ENCODE measurements around the gene MACROD2.

MACROD2 gene

DNA sequence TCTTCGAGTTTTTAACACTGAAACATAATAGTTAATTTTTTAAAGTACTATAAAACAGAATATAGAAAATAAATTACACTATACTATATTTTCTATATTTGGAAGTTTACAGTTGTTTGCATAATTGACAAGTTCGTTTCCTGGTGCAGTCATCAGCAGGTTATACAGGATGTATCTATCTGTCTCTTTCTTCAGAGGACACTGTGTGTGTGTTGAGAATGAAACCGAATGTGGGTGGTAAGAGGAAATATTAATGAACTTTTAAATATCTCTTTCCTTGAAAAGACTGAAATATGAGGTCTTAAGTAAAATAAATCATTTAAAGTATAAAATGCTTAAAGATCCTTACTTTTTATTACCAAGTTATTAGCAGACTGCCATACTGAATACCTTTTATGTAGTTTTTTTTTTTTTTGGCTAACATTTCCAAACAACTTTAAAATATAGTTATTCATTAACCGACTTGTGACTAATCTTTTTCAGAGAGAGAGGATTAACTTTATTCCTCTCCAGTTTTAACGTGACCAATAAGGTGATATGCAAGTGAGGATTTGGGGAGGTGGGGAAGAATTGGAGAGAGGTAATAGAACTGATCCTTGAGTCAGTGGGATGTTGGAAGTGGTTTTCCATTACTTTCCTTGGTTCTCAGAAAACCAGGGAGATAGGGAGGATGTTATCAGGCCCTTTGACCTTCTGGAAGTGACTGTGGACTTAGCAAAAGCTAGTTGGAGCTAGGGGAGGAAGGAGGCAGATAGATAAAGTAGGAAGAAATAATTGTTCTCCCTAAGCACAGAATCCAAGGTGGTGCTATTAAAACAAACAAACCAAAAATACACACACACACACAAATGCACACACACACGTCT lies 722.1 kb downstream of the MACROD2 start:
- DNase-seq (ENCODE audit: low read depth), result peak; percentile 56
- H3K4me3 ChIP-seq (ENCODE audit: low read depth, low read length), result no peak overlapping the region
- TF ChIP-seq CTCF (IDR thresholded peaks at IDR 0.05; ENCODE audit: insufficient read depth, low read depth, low read length, missing control alignments), result no peak

DNA sequence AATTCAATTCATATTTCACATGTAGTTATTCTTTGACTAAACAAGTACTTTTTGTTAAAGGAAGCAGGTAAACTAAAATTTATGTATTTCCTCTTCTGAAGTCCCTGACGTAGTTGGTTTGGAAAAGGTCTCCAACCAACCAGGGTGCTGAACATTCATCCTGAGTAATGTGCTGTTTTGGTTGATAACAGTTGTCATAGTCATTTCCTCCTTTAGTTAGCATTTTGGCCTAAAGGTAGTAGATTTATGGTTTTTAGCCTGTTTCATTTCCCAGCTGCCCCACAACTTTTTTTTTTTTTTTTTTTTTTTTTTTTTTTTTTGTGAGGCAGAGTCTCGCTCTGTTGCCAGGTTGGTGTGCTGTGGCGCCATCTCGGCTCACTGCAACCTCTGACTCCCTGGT lies 724.9 kb downstream of the MACROD2 start:
- no peak overlapping the region for H3K4me3 ChIP-seq (ENCODE audit: low read depth, low read length)
- TF ChIP-seq CTCF (IDR thresholded peaks at IDR 0.05; ENCODE audit: insufficient read depth, low read depth, low read length, missing control alignments), result no peak
- no peak for DNase-seq (ENCODE audit: low read depth)

DNA sequence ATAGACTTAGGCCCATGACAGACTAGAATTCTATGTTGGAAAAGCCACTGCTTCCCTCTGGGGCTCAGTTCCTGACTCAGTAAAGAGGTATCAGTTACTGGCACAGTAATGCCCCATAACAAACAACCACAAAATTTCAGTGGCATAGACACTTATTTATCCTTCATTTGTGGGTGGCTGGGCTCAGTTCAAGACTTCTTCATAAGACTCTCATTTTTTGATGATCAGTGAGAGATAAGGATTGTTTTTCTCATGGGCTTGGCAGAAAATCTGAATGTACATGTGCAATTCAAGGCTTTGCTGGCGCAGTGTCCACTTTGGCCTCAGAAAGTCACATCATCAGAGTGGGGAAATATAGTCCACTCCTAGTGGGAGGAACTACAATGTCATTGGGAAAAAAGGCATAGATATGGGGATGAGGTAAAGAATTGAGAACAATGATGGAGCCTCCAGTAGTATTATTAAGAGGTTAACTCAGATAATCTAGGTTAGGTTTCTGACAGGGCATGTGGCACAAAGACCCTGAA lies 726.7 kb downstream of the MACROD2 start:
- no peak for DNase-seq (ENCODE audit: low read depth)
- no peak for TF ChIP-seq CTCF (IDR thresholded peaks at IDR 0.05; ENCODE audit: insufficient read depth, low read depth, low read length, missing control alignments)
- H3K4me3 ChIP-seq (ENCODE audit: low read depth, low read length), result no peak overlapping the region

DNA sequence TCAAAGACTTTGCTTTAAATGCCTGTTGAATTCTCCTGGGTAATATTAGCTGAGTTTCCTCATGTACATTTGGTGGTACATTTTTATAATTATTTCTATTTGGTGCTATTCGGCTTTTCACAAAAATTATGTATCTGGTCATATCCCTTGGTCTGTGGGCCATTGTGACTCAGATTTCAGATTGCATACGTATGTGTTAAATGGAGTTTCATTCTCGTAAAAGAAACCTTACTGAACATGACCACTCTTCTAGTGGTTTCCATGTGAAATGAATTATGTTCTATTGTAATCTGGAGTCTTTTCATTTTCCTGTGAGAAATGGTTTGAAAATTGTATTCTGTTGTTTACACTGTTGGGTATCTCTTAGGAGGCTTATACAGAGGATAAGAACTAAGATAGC lies 728.3 kb downstream of the MACROD2 start:
- no peak overlapping the region for H3K4me3 ChIP-seq (ENCODE audit: low read depth, low read length)
- peak; percentile 17 for DNase-seq (ENCODE audit: low read depth)
- no peak for TF ChIP-seq CTCF (IDR thresholded peaks at IDR 0.05; ENCODE audit: insufficient read depth, low read depth, low read length, missing control alignments)

- peak; percentile 18 for DNase-seq (ENCODE audit: low read depth)
- no peak for TF ChIP-seq CTCF (IDR thresholded peaks at IDR 0.05; ENCODE audit: insufficient read depth, low read depth, low read length, missing control alignments)
- no peak overlapping the region for H3K4me3 ChIP-seq (ENCODE audit: low read depth, low read length)
Measured at GRCh38 chr20:14724036-14724435, 728.7 kb downstream of the MACROD2 start.

- H3K4me3 ChIP-seq (ENCODE audit: low read depth, low read length), result no peak overlapping the region
- TF ChIP-seq CTCF (IDR thresholded peaks at IDR 0.05; ENCODE audit: insufficient read depth, low read depth, low read length, missing control alignments), result no peak
- no peak for DNase-seq (ENCODE audit: low read depth)
Measured at GRCh38 chr20:14724468-14724867, 729.2 kb downstream of the MACROD2 start.
